Ecto neural progenitor cell (in vitro differentiated cells): ENCODE data around the gene KRTAP10-10.
"Not testable (repeated sequence)": the region's sequence is repeated elsewhere in the genome, so short reads cannot be mapped to it uniquely, and the experiment has no call there.

Experiments
- DNase-seq: peaks from one replicate; pipeline ENCODE4 v3.0.0-alpha.2; 2018; ENCODE audit warnings: low spot score

Gene KRTAP10-10

GRCh38 chr21:44602463-44602850 lies 34.7 kb upstream of the KRTAP10-10 start:
- DNase-seq = no peak

DNA sequence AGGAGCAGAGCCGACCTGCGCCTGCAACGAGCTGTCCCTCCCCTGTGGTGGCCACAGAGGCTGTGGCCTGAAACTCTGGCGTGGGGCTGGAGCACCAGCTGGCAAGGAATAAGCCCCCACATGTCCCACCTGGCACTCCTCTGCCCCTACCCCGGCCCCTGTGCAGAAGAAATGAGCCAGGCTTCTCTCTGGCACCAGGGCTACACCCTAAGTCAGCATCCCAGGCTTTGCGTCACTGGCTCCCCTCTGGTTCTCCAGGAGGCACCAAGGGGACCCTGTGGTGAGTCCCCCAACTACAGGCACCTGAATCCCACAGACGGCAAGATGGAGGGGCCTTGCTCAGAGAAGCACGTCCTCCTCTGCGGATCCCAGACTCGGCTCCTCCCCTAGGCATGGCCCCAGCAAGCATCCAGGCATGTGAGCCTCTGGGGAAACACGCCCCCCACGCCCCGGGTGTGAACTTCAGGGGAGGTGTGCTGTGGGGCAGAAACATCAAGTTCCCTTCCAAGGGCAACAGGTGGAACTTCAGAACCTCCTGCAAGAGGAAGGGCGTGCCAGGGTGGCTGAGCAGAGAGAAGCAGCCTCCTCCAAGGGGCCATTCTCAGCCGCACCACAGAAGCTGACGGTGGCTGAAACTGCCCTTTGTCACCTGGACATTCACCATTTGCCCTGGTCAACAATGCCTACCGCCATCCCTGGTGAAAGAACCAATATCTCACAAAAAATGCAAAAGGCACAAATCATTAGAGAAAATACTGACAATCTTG lies 33.9 kb upstream of the KRTAP10-10 start:
- DNase-seq = no peak

DNA sequence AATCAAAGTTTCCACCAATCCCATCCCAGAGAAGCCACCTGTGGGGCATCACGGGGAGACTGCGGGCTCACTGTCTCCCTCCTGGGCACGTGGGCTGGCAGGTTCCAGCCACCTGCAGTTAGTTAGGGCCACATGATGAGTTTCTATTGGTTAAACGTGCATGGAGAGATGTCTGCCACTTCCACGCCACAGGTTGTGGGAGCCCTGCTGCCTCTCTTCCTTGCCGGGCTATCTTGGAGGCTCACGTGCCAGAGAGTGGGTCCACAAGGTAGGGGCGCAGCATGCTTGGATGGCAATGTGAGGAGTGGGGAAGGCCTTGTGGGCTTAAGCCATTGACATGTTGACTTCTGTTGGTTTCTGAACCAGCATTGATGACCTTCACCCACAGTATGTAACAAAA lies 33.2 kb upstream of the KRTAP10-10 start:
- no peak for DNase-seq

DNA sequence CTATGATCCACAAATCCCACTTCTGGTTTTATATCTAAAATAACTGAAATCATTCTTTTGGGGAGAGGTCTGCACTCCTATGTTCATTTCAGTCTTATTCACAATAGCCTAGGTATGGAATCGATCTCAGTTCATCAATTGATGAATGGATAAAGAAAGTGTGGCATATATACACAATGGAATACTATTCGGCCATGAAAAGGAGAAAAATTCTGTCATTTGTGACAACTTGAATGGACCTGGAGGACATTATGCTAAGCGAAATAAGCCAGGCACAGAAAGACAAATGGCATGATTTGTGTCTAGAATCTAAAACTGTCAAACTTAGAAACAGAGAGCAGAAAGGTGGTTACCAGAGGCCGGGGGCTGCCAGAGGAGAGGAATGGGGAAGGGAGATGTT lies 30.7 kb upstream of the KRTAP10-10 start:
- DNase-seq = no peak

- DNase-seq = no peak
Measured at GRCh38 chr21:44609193-44609592, 28.0 kb upstream of the KRTAP10-10 start.

- DNase-seq = not testable (repeated sequence)
Measured at GRCh38 chr21:44610157-44610843, 26.9 kb upstream of the KRTAP10-10 start.

GRCh38 chr21:44611551-44611950 lies 25.6 kb upstream of the KRTAP10-10 start:
- DNase-seq = no peak

GRCh38 chr21:44612029-44612486 lies 25.1 kb upstream of the KRTAP10-10 start, which contains the start of gene KRTAP10-8:
KRTAP10-8 (plus strand) TSS chr21:44612079; CDS start chr21:44612101, 22 bp downstream.
- no peak for DNase-seq

GRCh38 chr21:44612669-44613229 lies 24.4 kb upstream of the KRTAP10-10 start:
- no peak for DNase-seq

- DNase-seq = no peak
Measured at GRCh38 chr21:44613386-44614155, 23.6 kb upstream of the KRTAP10-10 start.

DNA sequence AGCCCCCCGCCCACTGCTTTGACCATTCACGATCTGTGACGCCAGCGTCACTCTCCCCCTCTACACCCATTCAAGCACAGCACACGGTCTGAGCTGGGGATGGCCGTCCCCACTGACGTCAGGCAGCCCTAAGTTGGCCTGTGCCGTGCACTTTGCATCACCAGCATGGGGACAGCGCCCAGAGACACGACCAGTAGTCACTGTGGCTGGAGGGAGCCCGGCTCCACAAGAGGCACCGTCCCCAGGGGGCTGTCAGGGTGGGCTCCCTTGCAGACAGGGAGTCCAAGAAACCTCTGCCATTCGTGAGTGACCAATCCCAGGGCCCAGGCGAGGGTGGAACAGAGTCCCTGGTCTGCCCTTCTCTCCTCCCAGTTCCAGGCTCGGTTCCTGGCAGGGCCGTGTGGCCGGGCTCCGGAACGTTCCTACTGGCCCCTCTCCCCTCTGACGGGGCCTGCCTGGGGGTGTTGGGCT lies 23.0 kb upstream of the KRTAP10-10 start:
- no peak for DNase-seq

GRCh38 chr21:44614961-44615391 lies 22.2 kb upstream of the KRTAP10-10 start:
- DNase-seq = no peak

- DNase-seq = no peak
Measured at GRCh38 chr21:44615466-44615865, 21.7 kb upstream of the KRTAP10-10 start.

DNA sequence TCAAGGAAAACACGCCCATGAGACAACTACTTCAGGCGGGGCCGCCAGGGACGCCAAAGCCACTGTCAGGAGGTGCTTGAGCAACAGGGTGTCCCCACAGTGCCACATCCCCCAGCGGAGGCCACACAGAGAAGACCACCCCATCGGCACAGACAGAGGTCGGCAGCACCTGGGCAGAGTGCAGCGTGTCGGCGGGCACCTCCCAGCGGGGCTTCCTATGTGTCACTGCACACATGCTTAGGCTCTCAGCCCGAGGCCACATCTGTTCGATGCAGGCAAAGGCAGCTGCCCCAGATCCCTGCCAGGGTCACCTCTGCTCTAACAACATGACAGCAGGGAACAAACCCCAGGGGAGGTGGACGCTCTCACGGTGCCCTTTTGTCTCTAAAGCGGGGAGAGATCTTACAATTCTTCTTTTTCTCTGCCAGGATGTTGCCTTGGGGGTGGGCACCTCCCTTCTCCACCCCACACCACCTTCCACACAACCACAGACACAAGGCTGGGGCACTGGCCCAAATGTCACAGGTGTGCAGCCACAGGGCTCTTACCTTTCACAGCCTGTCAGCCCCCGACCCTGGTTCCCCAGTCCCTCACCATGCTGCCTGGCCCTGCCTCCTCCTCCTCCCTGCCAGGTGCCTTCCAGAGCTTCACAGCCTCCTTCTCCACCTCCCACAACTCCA lies 21.1 kb upstream of the KRTAP10-10 start:
- no peak for DNase-seq

DNA sequence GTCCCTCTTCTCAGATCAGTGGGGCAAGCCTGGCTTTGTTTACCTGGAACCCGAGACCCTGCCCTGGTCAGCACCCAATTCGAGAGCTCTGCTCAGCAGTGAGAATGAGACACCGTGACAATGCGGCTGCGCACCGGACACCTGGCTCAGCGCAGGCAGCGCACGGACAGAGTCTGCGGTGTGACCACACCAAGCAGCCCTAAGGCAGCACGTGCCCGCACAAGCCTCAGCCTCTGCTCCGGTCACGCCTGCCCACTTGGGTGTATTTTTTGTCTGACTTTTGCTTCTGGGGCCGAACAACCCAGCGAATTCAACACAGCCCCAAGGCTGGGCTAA lies 20.6 kb upstream of the KRTAP10-10 start:
- no peak for DNase-seq

DNA sequence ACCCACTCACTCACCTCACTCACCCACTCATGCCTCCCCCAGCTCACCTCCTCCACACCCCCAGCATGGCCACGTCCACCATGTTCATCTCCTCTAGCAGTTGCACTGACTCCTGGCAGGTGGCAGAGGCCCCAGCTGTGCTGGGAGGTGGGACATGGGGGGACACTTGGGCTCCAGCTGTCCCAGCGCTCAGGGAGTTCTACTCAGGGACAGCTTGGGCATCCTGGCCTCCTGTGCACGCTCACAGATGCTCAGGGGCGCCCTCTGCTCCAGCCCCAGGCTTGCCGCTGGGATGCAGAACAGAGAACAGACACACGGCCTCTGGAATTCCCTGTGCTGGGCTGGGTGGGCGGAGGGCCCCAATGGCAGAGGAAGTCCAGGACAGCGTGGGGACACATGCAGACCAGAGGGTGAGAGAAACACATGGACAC lies 20.1 kb upstream of the KRTAP10-10 start:
- peak; percentile 50 for DNase-seq

DNA sequence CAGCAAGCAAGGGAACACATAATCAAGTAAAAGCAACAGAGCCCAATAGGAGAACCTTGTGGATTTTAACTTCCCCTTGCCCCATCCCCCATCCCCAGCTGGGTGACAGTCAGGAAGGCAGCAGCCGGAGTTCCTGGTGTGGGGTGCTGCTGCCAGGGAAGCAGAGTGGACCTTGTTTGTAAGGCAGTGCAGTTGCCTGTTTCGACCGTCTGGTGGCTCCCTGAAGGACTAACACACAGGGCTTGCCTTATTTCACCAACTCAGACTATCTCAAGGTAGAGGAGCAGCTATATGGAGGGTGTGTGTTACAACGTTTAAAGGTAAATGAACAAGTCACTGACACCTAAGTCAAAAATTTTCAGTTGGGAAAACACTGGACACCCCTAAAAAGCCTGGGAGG lies 18.7 kb upstream of the KRTAP10-10 start:
- DNase-seq = no peak

GRCh38 chr21:44618909-44619308 lies 18.2 kb upstream of the KRTAP10-10 start:
- no peak for DNase-seq

DNA sequence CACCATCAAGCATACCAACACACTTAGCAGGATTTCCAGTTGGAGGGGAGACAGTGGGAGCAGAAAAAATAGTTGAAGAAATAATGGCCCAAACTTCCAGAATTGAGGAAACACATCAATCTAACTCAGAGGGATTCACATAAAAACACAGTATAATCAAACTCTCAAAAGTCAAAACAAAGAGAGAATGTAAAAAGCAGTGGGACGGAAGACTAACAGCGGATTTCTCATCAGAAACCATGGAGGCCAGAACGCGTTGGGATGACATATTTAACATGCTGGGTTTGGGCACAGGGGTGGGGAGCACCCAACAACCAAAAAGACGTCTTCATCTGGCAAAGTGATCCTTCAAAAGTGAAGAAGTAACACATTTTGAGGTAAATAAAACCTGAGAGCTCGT lies 17.3 kb upstream of the KRTAP10-10 start:
- DNase-seq = no peak

DNA sequence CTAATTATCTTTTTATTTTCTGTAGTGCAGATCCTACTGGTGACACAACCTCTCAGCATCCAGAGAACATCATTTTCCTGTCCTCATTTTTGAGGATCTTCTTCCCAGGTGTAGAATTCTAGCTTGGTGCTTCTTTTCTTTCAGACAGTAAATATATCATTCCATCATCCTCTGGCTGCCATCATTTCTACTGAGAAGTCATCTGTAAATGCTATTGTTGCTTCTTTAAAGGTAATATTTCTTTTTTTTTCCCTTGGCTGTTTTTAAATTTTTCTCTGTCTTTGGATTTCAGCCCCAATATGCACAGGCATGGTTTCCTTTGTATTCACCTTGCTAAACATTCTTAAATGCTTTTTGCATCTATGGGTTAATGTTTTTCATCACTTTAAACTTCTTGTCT lies 13.6 kb upstream of the KRTAP10-10 start:
- no peak for DNase-seq

DNA sequence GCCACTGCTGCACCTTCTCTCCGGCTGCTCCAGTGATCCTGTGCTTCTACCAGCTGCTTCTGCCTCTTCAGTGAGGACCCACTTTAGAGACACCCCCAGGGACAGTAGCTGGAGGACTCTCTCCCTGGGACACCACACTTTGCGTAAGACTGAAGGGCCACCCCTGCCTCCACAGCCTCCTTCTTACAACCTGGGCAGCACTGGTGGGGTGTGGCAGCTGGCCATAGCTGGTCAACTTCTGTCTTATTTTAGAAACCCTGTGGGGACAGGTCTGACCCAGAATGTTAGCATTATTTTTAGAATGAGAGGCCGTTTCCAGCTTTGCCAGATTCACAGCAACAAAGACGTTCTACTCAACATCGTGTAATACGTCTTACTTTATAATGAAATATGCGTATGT lies 11.4 kb upstream of the KRTAP10-10 start:
- DNase-seq = no peak

DNA sequence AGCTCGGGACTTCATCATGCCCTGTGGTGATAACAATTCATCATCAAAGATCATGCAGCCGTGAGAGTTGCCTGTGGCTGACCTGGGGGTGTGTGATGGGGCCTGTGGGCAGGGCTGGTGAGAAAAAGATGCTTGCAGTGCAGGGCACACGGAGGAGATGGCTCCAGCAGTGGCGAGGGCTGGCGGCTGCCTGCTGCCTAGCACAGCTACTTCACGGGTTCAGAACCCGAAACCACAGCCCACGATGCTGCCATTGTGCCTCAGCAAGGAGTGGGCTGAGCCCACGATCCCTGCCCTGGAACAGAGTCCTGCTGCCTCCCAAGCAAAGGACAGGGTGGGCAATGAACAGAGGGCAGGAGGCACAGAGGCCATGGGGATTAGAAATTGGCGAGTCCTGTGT lies 10.9 kb upstream of the KRTAP10-10 start:
- no peak for DNase-seq
